GM19025 (cell line): ENCODE measurements around the gene JUND.

Experiments
- ATAC-seq: cut with Tn5 transposase; IDR thresholded peaks from one replicate; pipeline ENCODE4 v1.9.1; 2021; ENCODE audit warnings: mild to moderate bottlenecking, low read depth, moderate library complexity; ENCODE audit not compliant: unreplicated experiment

Gene JUND

GRCh38 chr19:18309525-18310064 lies 28.2 kb upstream of the JUND start:
- ATAC-seq = no peak

- ATAC-seq = no peak
These were observed 27.5 kb upstream of the JUND start for GRCh38 chr19:18308948-18309325.

- no peak for ATAC-seq
These were observed 26.9 kb upstream of the JUND start for GRCh38 chr19:18308051-18308947.

GRCh38 chr19:18307271-18307681 lies 25.9 kb upstream of the JUND start:
- ATAC-seq = no peak

- ATAC-seq = no peak
These were observed 25.5 kb upstream of the JUND start for GRCh38 chr19:18306888-18307260.

- ATAC-seq = no peak
These were observed 24.9 kb upstream of the JUND start for GRCh38 chr19:18306209-18306887.

- ATAC-seq = no peak
These were observed 23.3 kb upstream of the JUND start for GRCh38 chr19:18304458-18305310.

GRCh38 chr19:18304208-18304457 lies 22.7 kb upstream of the JUND start:
- ATAC-seq = no peak

GRCh38 chr19:18301718-18302111 lies 20.3 kb upstream of the JUND start:
- ATAC-seq = no peak

- no peak for ATAC-seq
These were observed 19.7 kb upstream of the JUND start for GRCh38 chr19:18300930-18301717.

- no peak for ATAC-seq
These were observed 18.2 kb upstream of the JUND start for GRCh38 chr19:18299654-18300053.

GRCh38 chr19:18298601-18299000 lies 17.2 kb upstream of the JUND start:
- no peak for ATAC-seq

- no peak for ATAC-seq
These were observed 15.9 kb upstream of the JUND start for GRCh38 chr19:18297308-18297707.

- ATAC-seq = no peak
These were observed 13.6 kb upstream of the JUND start for GRCh38 chr19:18295034-18295451.

GRCh38 chr19:18294467-18294864 lies 13.0 kb upstream of the JUND start:
- ATAC-seq = no peak

- ATAC-seq = no peak
These were observed 12.4 kb upstream of the JUND start for GRCh38 chr19:18293642-18294466.

- ATAC-seq = no peak
These were observed 11.6 kb upstream of the JUND start for GRCh38 chr19:18292810-18293641.

- no peak for ATAC-seq
These were observed 11.0 kb upstream of the JUND start for GRCh38 chr19:18292462-18292809.
